HepG2 (cell line): Measurements from ENCODE around the gene ETHE1. TPM values are rescaled to one million over a fixed set of nuclear protein-coding genes. Genes with fewer than 3 reads are reported as not detected.

Source experiments
- CHD4 ChIP-seq: fragments of 200-600 bp; sonication (generic); IDR thresholded peaks from 2 replicates; pipeline ENCODE4 v1.7.0; 2017; ENCODE audit warnings: mild to moderate bottlenecking, low read length, borderline replicate concordance
- KAT7 ChIP-seq: IDR thresholded peaks from 2 replicates; pipeline ENCODE4 v1.6.1; 2018; ENCODE audit warnings: borderline replicate concordance, missing compliant biosample characterization
- ZFP36L1 ChIP-seq: sonication (generic); formaldehyde crosslinking; IDR thresholded peaks from 2 replicates; pipeline ENCODE4 v1.8.0; 2022; ENCODE audit warnings: mild to moderate bottlenecking, missing genetic modification reagents, moderate library complexity
- ZNF292 ChIP-seq: sonication (generic); formaldehyde crosslinking; IDR thresholded peaks from 2 replicates; pipeline ENCODE4 v1.8.1; 2022; ENCODE audit warnings: mild to moderate bottlenecking, low read depth, missing genetic modification reagents, borderline replicate concordance
- ZNF318 ChIP-seq: sonication (generic); formaldehyde crosslinking; IDR thresholded peaks from 2 replicates; pipeline ENCODE4 v1.4.0; 2020; ENCODE audit warnings: mild to moderate bottlenecking, missing genetic modification reagents
- polyA plus RNA-seq, 8 experiments: library from polyadenylated mRNA; depleted of rRNA in 3 of 8; stranded (reverse) in 7 of 8; unstranded in 1 of 8; fragments of >200 nt; fragmentation: Illumina TruSeq in 4 of 8; extraction: Trizol in 4 of 8; gene quantifications; 2 replicates each; pipeline versions ENCODE4 v1.2.1 to v1.2.3, GENCODE V29; 2011 to 2016; ENCODE audit warnings: low read depth in 4 of 8, missing spikeins in 1 of 8, mixed read lengths in 1 of 8; ENCODE audit not compliant: insufficient read depth in 1 of 8
- total RNA-seq, 5 experiments: library from RNA; depleted of rRNA; stranded (reverse); fragments of >200 nt; fragmentation: Illumina TruSeq; extraction: Trizol; gene quantifications; 2 replicates each; pipeline ENCODE4 v1.2.3, GENCODE V29; 2016; ENCODE audit warnings: low read depth in 1 of 5
- TF ChIP-seq, protein P1 (sequence below): sonication (generic); formaldehyde crosslinking; conservative IDR thresholded peaks from 2 replicates; pipeline ENCODE4 v1.8.0; 2022; ENCODE audit warnings: low read depth, missing genetic modification reagents
- TF ChIP-seq, protein P2 (sequence below): sonication (generic); formaldehyde crosslinking; IDR thresholded peaks from 2 replicates; pipeline ENCODE4 v1.5.0; 2020; ENCODE audit warnings: mild to moderate bottlenecking, missing genetic modification reagents, borderline replicate concordance
- TF ChIP-seq, protein P3 (sequence below): sonication (generic); formaldehyde crosslinking; IDR thresholded peaks from 2 replicates; pipeline ENCODE4 v1.4.0; 2020; ENCODE audit warnings: mild to moderate bottlenecking, missing genetic modification reagents

Gene ETHE1
- total and polyA plus RNA-seq, 2 of the 13 experiments (the other 11 are each of a cell fraction or from before 2014, with no cell fraction given), result 32.5 to 58.4 TPM

DNA sequence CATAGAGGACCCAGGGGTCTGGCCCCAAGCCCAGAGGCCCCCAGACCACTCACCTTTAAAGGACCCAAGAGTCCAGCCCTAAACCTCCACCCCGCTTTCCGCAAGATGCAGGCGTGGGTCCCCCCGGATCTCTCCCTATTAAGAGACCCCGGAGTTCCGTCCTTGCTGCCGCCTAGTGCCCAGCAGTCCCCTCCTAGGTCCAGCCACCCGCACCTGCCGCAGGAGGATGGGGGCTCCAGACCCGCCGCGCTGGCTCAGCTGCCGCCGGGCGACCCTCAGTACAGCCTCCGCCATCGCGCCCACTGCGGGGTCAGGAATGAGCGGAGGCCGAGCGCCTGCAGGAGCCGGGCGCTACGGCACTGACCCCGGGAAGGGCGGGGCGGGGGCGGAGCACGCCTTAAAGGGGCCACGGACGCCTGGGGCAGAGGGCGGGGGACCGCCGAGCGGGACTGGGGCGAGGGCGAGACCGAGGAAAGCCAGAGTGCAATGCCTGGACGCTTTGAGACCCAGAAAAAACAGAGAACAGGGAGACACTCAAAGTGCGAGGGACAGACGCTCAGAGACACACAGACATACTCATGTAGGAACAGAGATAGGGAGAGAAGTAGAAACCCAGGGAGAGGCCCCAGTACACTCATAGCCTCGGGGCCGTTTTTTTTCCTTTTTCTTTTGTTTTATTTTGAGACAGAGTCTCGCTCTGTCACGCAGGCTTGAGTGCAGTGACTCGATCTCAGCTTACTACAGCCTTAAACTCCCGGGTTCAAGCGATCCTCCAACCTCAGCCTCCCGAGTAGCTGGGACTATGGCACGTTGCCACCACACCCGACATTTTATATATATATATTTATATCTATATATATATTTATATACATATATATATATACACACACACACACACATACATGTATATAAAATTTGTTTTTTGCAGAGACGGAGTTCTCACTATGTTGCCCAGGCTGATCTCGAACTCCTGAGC lies at the start of gene ETHE1 (continued):
- TF ChIP-seq, protein P1, sequence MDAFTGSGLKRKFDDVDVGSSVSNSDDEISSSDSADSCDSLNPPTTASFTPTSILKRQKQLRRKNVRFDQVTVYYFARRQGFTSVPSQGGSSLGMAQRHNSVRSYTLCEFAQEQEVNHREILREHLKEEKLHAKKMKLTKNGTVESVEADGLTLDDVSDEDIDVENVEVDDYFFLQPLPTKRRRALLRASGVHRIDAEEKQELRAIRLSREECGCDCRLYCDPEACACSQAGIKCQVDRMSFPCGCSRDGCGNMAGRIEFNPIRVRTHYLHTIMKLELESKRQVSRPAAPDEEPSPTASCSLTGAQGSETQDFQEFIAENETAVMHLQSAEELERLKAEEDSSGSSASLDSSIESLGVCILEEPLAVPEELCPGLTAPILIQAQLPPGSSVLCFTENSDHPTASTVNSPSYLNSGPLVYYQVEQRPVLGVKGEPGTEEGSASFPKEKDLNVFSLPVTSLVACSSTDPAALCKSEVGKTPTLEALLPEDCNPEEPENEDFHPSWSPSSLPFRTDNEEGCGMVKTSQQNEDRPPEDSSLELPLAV, result no peak
- TF ChIP-seq, protein P2, sequence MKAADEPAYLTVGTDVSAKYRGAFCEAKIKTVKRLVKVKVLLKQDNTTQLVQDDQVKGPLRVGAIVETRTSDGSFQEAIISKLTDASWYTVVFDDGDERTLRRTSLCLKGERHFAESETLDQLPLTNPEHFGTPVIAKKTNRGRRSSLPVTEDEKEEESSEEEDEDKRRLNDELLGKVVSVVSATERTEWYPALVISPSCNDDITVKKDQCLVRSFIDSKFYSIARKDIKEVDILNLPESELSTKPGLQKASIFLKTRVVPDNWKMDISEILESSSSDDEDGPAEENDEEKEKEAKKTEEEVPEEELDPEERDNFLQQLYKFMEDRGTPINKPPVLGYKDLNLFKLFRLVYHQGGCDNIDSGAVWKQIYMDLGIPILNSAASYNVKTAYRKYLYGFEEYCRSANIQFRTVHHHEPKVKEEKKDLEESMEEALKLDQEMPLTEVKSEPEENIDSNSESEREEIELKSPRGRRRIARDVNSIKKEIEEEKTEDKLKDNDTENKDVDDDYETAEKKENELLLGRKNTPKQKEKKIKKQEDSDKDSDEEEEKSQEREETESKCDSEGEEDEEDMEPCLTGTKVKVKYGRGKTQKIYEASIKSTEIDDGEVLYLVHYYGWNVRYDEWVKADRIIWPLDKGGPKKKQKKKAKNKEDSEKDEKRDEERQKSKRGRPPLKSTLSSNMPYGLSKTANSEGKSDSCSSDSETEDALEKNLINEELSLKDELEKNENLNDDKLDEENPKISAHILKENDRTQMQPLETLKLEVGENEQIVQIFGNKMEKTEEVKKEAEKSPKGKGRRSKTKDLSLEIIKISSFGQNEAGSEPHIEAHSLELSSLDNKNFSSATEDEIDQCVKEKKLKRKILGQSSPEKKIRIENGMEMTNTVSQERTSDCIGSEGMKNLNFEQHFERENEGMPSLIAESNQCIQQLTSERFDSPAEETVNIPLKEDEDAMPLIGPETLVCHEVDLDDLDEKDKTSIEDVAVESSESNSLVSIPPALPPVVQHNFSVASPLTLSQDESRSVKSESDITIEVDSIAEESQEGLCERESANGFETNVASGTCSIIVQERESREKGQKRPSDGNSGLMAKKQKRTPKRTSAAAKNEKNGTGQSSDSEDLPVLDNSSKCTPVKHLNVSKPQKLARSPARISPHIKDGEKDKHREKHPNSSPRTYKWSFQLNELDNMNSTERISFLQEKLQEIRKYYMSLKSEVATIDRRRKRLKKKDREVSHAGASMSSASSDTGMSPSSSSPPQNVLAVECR, result peak; percentile 71; the same call in 1 of the 2 replicates
- peak; percentile 68; the same call in 1 of the 2 replicates for TF ChIP-seq ZFP36L1 (CRISPR knock-in tag)
- TF ChIP-seq CHD4, result no peak
- TF ChIP-seq, protein P3, sequence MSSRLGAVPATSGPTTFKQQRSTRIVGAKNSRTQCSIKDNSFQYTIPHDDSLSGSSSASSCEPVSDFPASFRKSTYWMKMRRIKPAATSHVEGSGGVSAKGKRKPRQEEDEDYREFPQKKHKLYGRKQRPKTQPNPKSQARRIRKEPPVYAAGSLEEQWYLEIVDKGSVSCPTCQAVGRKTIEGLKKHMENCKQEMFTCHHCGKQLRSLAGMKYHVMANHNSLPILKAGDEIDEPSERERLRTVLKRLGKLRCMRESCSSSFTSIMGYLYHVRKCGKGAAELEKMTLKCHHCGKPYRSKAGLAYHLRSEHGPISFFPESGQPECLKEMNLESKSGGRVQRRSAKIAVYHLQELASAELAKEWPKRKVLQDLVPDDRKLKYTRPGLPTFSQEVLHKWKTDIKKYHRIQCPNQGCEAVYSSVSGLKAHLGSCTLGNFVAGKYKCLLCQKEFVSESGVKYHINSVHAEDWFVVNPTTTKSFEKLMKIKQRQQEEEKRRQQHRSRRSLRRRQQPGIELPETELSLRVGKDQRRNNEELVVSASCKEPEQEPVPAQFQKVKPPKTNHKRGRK (CRISPR knock-in tag), result no peak
- no peak for TF ChIP-seq ZNF318 (CRISPR knock-in tag)
- no peak for TF ChIP-seq KAT7 (CRISPR knock-in tag)
- TF ChIP-seq ZNF292 (CRISPR knock-in tag), result no peak
